Stimulated activated CD4-positive, alpha-beta T cell treated with anti-CD3 and anti-CD28 coated beads, Interleukin-2, amount 100 ng/mL, for 48 hours (primary cell): ENCODE measurements around the gene RPN1.
"Not testable (repeated sequence)": the region's sequence is repeated elsewhere in the genome, so short reads cannot be mapped to it uniquely, and the experiment has no call there.

ENCODE experiments used
- DNase-seq, 2 donors: peaks; one replicate each; pipeline ENCODE4 v3.0.0-alpha.2; 2020

RPN1 gene

GRCh38 chr3:128607710-128608048, 42.9 kb downstream of the RPN1 start:
- DNase-seq: no peak

DNA sequence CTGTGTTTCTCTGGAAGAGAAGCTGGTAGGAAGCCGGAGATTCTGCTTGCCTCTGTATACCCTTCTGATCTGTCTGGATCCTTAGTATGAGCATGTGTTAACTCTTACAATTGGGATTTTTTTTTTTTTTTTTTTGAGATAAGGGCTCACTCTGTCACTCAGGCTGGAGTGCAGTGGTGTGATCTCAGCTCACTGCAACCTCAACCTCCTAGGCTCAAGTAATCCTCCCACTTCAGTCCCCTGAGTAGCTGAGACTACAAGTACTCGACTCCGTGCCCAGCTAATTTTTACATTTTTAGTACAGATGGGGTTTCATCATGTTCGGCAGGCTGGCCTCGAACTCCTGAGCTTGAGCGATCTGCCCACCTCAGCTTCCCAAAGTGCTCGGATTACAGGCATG, 44.5 kb downstream of the RPN1 start:
- no peak for DNase-seq

- DNase-seq: no peak
These were observed 45.2 kb downstream of the RPN1 start for GRCh38 chr3:128605091-128606046.

GRCh38 chr3:128603811-128604775, 46.5 kb downstream of the RPN1 start:
- DNase-seq: no peak

- DNase-seq: no peak
These were observed 47.3 kb downstream of the RPN1 start for GRCh38 chr3:128603313-128603712.

- DNase-seq: no peak
These were observed 51.5 kb downstream of the RPN1 start for GRCh38 chr3:128598884-128599664.

- no peak for DNase-seq
These were observed 52.7 kb downstream of the RPN1 start for GRCh38 chr3:128597900-128598299.

DNA sequence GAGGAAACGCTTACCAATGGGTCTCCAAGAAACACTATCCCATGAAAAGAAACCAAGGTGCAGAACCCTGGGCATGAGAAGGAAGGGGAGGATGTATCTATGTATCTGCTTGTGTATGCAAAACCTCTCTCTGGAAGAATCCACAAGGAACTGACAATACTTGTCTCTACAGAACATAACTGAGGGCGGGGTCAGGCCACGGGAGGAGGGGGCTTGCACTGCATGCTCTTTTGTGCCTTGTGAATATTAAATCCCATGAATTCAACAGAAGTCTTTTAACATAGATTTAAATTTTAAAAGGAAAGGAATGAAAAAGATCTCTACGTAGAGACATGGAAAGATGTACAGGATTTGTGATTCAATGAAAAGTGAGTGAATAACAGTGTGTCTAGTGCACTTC, 57.8 kb downstream of the RPN1 start:
- DNase-seq: no peak

DNA sequence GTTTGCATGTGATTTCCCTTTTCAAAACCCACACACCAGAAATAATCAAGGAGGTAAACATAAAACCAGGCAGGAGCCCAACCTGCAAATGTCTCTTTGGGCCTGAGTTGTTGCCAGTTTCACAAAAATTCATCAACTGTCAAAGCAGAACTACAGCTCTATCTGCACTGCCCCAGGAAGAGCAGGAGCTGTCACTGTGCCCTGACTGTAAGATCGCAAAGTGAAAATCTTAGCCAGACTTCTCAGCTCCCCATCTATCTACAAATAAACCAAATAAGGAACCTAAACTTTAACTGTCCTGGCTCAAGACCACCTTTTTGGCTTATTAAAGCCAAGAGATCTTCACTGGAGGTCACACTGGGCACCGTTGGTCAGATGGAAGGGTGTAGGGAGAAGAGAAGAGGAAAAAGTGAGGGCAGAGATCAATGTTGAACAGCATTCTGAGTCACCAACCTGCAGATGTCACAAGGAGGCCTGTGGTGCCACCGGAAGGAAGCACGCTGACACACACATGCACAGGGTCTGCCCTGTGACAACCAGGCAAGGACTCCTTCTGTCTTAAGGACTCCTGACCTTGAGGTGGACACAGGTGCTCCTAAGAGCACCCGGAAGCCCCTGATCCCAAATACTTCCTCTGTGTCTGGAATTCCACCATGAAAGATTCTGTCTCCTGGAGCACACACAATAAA, 58.7 kb downstream of the RPN1 start:
- no peak for DNase-seq

- no peak for DNase-seq
These were observed 59.7 kb downstream of the RPN1 start for GRCh38 chr3:128590948-128591347.

GRCh38 chr3:128589985-128590384, 60.6 kb downstream of the RPN1 start:
- DNase-seq: not testable (repeated sequence)

- DNase-seq: no peak
These were observed 62.5 kb downstream of the RPN1 start for GRCh38 chr3:128588147-128588546.

DNA sequence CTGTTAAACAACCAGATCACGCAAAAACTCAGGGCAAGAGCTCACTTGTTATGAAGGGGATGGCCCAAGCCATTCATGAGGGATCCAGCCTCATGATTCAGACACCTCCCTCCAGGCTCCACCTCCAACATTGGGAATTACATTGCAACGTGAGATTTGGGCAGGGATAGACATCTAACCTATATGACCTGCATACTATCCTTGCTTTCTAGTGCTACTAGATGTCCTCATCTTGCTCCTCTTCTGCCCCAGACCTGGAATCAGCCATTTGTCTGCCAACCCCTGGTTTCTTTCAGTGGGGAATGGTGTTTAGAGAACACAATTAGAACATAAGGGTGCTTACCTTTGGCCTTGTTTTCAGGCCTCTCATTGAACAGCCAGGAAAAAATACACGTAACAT, 63.2 kb downstream of the RPN1 start:
- DNase-seq: no peak

- DNase-seq: not testable (repeated sequence)
These were observed 63.7 kb downstream of the RPN1 start for GRCh38 chr3:128586932-128587331.

GRCh38 chr3:128586391-128586790, 64.2 kb downstream of the RPN1 start:
- not testable (repeated sequence) for DNase-seq

GRCh38 chr3:128585974-128586373, 64.6 kb downstream of the RPN1 start:
- no peak for DNase-seq

DNA sequence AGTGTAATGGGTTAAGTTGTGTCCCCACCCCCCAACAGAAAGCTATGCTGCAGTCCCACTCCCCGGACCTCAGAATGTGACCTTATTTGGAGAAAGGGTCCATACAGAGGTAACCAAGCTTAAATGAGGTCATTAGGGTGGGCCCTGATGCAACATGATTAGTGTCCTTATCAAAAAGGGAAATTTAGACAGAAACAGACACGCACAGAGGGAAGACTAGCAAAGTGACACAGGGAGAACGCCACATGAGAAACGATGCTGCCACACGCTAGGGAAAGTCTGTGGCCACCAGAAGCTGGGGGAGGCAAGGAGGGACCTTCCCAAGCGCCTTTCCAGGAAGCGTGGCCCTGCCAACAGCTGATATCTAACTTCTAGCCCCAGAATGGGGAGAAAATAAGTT, 65.4 kb downstream of the RPN1 start:
- no peak for DNase-seq

DNA sequence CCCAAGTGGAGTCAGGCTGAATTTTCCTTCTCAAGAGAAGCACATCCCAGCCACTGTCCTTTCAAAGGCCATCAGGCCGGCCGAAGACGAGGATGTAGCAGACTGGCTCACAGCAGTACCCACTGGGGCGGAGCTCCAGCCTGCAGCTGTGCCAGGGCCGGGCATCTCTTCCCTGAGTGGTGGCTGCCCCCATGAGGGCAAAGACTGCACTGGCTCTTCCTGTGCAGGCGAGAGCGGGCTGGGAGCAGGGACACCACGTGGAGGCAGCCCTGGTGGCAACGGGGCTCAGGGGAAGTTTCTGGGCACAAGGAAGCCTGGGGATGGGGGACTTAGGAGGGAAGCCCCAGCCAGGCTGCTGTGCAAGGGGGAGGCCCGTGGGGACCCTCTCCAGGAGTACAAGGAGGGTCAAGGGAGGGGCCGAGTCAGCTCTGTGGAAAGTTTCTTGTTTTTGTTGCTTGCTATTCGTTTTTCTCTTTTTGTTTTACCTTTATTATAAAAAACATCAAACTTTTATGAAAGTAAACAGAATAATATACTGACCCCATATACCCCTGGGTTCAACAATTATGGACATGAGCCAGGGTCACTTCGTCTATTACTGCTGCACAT, 66.1 kb downstream of the RPN1 start:
- DNase-seq: peak; percentile 43 to 51

DNA sequence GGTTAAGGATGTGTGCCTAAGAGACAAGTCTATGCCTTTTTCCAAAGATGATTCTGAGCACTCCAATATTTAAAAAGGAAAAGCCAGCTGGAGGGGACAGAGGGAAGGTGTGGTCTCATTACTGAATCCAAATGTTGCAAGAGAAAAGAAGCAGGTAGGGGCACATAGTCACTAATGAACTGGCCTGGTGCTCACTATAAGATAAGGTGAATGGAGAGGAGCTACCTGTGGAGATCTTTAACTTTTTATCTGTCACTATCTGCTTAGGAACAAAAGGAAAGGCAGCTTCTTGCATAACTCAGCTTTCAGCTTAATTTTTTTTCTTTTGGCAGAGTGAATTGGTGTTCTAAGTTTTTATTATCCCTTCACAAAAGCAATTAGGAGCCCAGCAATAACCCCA, 69.1 kb downstream of the RPN1 start:
- DNase-seq: no peak

- DNase-seq: no peak
These were observed 70.7 kb downstream of the RPN1 start for GRCh38 chr3:128579927-128580326.

DNA sequence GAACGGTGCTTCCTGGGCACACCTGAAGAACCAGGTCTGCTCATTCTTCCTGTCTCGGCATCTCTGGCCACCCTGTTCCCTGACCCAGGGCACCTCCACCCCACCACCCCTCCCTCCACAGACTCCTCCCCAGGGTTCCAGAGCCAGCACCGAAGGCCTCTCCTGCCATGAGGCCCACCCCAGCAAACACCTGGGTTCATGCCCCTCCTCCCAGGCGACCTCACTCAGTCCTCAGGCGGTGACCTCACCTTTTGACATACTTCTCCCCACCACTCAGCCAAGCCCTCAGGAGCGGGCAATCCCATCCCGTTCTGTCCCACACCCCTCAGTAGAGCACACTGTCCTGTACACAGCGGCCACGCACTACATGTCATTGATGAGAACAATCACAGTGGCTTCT, 72.3 kb downstream of the RPN1 start:
- DNase-seq: no peak

- no peak for DNase-seq
These were observed 72.9 kb downstream of the RPN1 start for GRCh38 chr3:128577711-128578110.
